Liver (tissue), 9 donors: Measurements from ENCODE around the gene KCNMA1. TPM values are rescaled to one million over a fixed set of nuclear protein-coding genes. Genes with fewer than 3 reads are reported as not detected.

ENCODE experiments used
- DNase-seq: peaks from one replicate; pipeline ENCODE4 v3.0.0-alpha.2; 2017; ENCODE audit warnings: low spot score
- H3K27ac ChIP-seq, 2 donors: one replicate each; pipeline ENCODE4 v1.7.0; 2013; ENCODE audit warnings: inconsistent platforms in 2 of 2, low read length in 2 of 2, control low read depth in 1 of 2, low read depth in 1 of 2, mild to moderate bottlenecking in 1 of 2
- H3K27me3 ChIP-seq, 4 donors: one replicate each; pipeline versions ENCODE4 v1.6.1 to v1.7.0; 2013; ENCODE audit warnings: low read length in 3 of 4, inconsistent platforms in 1 of 4, mild to moderate bottlenecking in 1 of 4, moderate library complexity in 1 of 4; ENCODE audit not compliant: control insufficient read depth in 4 of 4, insufficient read depth in 4 of 4
- H3K36me3 ChIP-seq, 4 donors: one replicate each; pipeline versions ENCODE4 v1.6.1 to v1.7.0; 2013; ENCODE audit warnings: low read length in 3 of 4, mild to moderate bottlenecking in 3 of 4, low read depth in 1 of 4, moderate library complexity in 1 of 4; ENCODE audit not compliant: control insufficient read depth in 4 of 4, insufficient read depth in 3 of 4
- H3K4me1 ChIP-seq, 4 donors: one replicate each; pipeline versions ENCODE4 v1.6.1 to v1.7.0; 2013; ENCODE audit warnings: low read length in 3 of 4, mild to moderate bottlenecking in 3 of 4, moderate library complexity in 1 of 4; ENCODE audit not compliant: control insufficient read depth in 4 of 4, insufficient read depth in 4 of 4
- H3K4me3 ChIP-seq, 3 donors: one replicate each; pipeline versions ENCODE4 v1.6.1 to v1.7.0; 2013; ENCODE audit warnings: low read length in 3 of 3, control low read depth in 1 of 3, low read depth in 1 of 3, mild to moderate bottlenecking in 1 of 3
- H3K9ac ChIP-seq, 2 donors: one replicate each; pipeline ENCODE4 v1.7.0; 2013; ENCODE audit warnings: low read length in 2 of 2, mild to moderate bottlenecking in 2 of 2, moderate library complexity in 2 of 2, control low read depth in 1 of 2, low read depth in 1 of 2
- H3K9me3 ChIP-seq, 4 donors: one replicate each; pipeline versions ENCODE4 v1.6.1 to v1.7.0; 2013; ENCODE audit warnings: low read length in 3 of 4; ENCODE audit not compliant: control insufficient read depth in 4 of 4
- EGR1 ChIP-seq, 2 donors: IDR thresholded peaks; 2 replicates each; pipeline ENCODE4 v1.6.1; 2016 to 2018; ENCODE audit warnings: antibody characterized with exemption in 2 of 2, low read depth in 2 of 2
- FOXA1 ChIP-seq: IDR thresholded peaks from 2 replicates; pipeline ENCODE4 v1.6.1; 2016; ENCODE audit warnings: antibody characterized with exemption
- FOXA2 ChIP-seq: IDR thresholded peaks from 2 replicates; pipeline ENCODE4 v1.6.1; 2016; ENCODE audit warnings: antibody characterized with exemption
- GABPA ChIP-seq, 2 donors: IDR thresholded peaks in 1 of 2; conservative IDR thresholded peaks in 1 of 2; 2 replicates each; pipeline ENCODE4 v1.6.1; 2016; ENCODE audit warnings: antibody characterized with exemption in 2 of 2, mild to moderate bottlenecking in 1 of 2, moderate library complexity in 1 of 2
- HNF4A ChIP-seq, 2 donors: conservative IDR thresholded peaks; 2 replicates each; pipeline ENCODE4 v1.6.1; 2016; ENCODE audit warnings: antibody characterized with exemption in 2 of 2, mild to moderate bottlenecking in 2 of 2
- HNF4G ChIP-seq: IDR thresholded peaks from 2 replicates; pipeline ENCODE4 v1.6.1; 2016; ENCODE audit warnings: antibody characterized with exemption
- JUND ChIP-seq, 2 donors: IDR thresholded peaks; 2 replicates each; pipeline ENCODE4 v1.6.1; 2016; ENCODE audit warnings: antibody characterized with exemption in 2 of 2
- MAX ChIP-seq: IDR thresholded peaks from 2 replicates; pipeline ENCODE4 v1.6.1; 2016; ENCODE audit warnings: antibody characterized with exemption
- NR2F2 ChIP-seq: IDR thresholded peaks from 2 replicates; pipeline ENCODE4 v1.6.1; 2016; ENCODE audit warnings: antibody characterized with exemption
- RAD21 ChIP-seq, 2 donors: IDR thresholded peaks; 2 replicates each; pipeline ENCODE4 v1.6.1; 2016; ENCODE audit warnings: antibody characterized with exemption in 2 of 2, mild to moderate bottlenecking in 2 of 2
- RXRA ChIP-seq, 2 donors: IDR thresholded peaks; 2 replicates each; pipeline ENCODE4 v1.6.1; 2017 to 2018; ENCODE audit warnings: antibody characterized with exemption in 2 of 2, mild to moderate bottlenecking in 1 of 2
- SP1 ChIP-seq: IDR thresholded peaks from 2 replicates; pipeline ENCODE4 v1.6.1; 2018; ENCODE audit warnings: antibody characterized with exemption, mild to moderate bottlenecking
- TAF1 ChIP-seq: conservative IDR thresholded peaks from 2 replicates; pipeline ENCODE4 v1.6.1; 2016; ENCODE audit warnings: antibody characterized with exemption, mild to moderate bottlenecking
- YY1 ChIP-seq: IDR thresholded peaks from 2 replicates; pipeline ENCODE4 v1.6.1; 2016; ENCODE audit warnings: antibody characterized with exemption, mild to moderate bottlenecking
- WGBS: extraction: QIAGEN DNeasy Blood & Tissue Kit; methylation state at CpG from one replicate; pipeline ENCODE4 v1.1.7; 2013; 5-methylcytosine and 5-hydroxymethylcytosine counted together
- polyA plus RNA-seq, 2 donors: library from polyadenylated mRNA; stranded (reverse) in 1 of 2; unstranded in 1 of 2; fragments of 200-250 nt in 1 of 2; fragments of >200 nt in 1 of 2; fragmentation: Nextera tagmentation in 1 of 2; extraction: Ambion mirVana in 1 of 2; gene quantifications; one replicate each; pipeline versions ENCODE4 v1.2.1 to v1.2.3, GENCODE V29; 2013 to 2015
- total RNA-seq, 2 donors: library from RNA; depleted of rRNA; stranded (reverse); fragments of >200 nt; gene quantifications; one replicate each; pipeline ENCODE4 v1.2.3, GENCODE V29; 2014
- TF ChIP-seq, protein P1 (sequence below): IDR thresholded peaks from 2 replicates; pipeline ENCODE4 v1.6.1; 2016; ENCODE audit warnings: antibody characterized with exemption
- donor health status: healthy.
- donor health status: healthy.
- donor health status: healthy.
- donor health status: healthy.
- donor health status: healthy.

The KCNMA1 gene
- total and polyA plus RNA-seq, 4 donors: 2.5 to 9.7 (median 4.7) TPM

- no peaks in the 10 kb centered on the region for H3K36me3 ChIP-seq
- no peak overlapping the region for H3K4me3 ChIP-seq
- peaks cover 3 to 25% (median 12%) of the 10 kb centered on the region in 4 donors for H3K4me1 ChIP-seq
- H3K27ac ChIP-seq: no peak overlapping the region
- no peak for TF ChIP-seq HNF4A (conservative IDR thresholded peaks at IDR 0.05)
- TF ChIP-seq, protein P1, sequence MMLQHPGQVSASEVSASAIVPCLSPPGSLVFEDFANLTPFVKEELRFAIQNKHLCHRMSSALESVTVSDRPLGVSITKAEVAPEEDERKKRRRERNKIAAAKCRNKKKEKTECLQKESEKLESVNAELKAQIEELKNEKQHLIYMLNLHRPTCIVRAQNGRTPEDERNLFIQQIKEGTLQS: no peak
- TF ChIP-seq FOXA2: no peak
- TF ChIP-seq MAX: no peak
- TF ChIP-seq FOXA1: no peak
- no peak for TF ChIP-seq NR2F2
- TF ChIP-seq TAF1: no peak
- TF ChIP-seq HNF4G: no peak
- no peak for DNase-seq
- no peaks in the 10 kb centered on the region for H3K9me3 ChIP-seq
- H3K27me3 ChIP-seq: no peaks in the 10 kb centered on the region
- H3K9ac ChIP-seq: no peak overlapping the region
- 73% methylated on average over 1 of the region's 1 CpG for WGBS
Measured at GRCh38 chr10:77604063-77604462, 33.5 kb downstream of the KCNMA1 start.

GRCh38 chr10:77603534-77603927, 34.1 kb downstream of the KCNMA1 start:
- H3K27ac ChIP-seq: no peak overlapping the region

GRCh38 chr10:77602913-77603533, 34.6 kb downstream of the KCNMA1 start:
- Histone ChIP-seq H3K27ac (no peak overlapping the region), H3K9ac (no peak overlapping the region)

More at GRCh38 chr10:77603534-77603927, 34.1 kb downstream of the KCNMA1 start:
- no peak for DNase-seq
- TF ChIP-seq RXRA (IDR thresholded peaks at IDR 0.05) (peak in 1 of 2 donors; percentile 2), FOXA1 (no peak)
- Histone ChIP-seq H3K27me3 (no peaks in the 10 kb centered on the region), H3K9ac (no peak overlapping the region), H3K4me3 (no peak overlapping the region), H3K36me3 (no peaks in the 10 kb centered on the region), H3K9me3 (no peaks in the 10 kb centered on the region), H3K4me1 (peaks cover 3 to 25% (median 12%) of the 10 kb centered on the region in 4 donors)
- WGBS: 33% methylated on average over 2 of the region's 2 CpGs

GRCh38 chr10:77602231-77602912, 35.2 kb downstream of the KCNMA1 start:
- H3K9ac ChIP-seq: no peak overlapping the region
- TF ChIP-seq FOXA2: no peak
- TF ChIP-seq MAX: no peak
- TF ChIP-seq, protein P1: no peak
- TF ChIP-seq RAD21 (IDR thresholded peaks at IDR 0.05): no peak
- TF ChIP-seq GABPA (IDR thresholded peaks at IDR 0.05 in 1 of 2, conservative IDR thresholded peaks at IDR 0.05 in 1 of 2): no peak
- TF ChIP-seq HNF4A (conservative IDR thresholded peaks at IDR 0.05): no peak
- no peak for TF ChIP-seq YY1
- TF ChIP-seq EGR1 (IDR thresholded peaks at IDR 0.05; ENCODE audit: low read depth in 2 of 2): no peak
- H3K9me3 ChIP-seq: no peaks in the 10 kb centered on the region
- H3K27me3 ChIP-seq: no peaks in the 10 kb centered on the region
- DNase-seq: no peak
- no peaks in the 10 kb centered on the region for H3K36me3 ChIP-seq
- H3K27ac ChIP-seq: no peak overlapping the region
- H3K4me3 ChIP-seq: no peak overlapping the region
- peaks cover 3 to 25% (median 12%) of the 10 kb centered on the region in 4 donors for H3K4me1 ChIP-seq
- WGBS: 83% methylated on average over 8 of the region's 8 CpGs

More at GRCh38 chr10:77602913-77603533, 34.6 kb downstream of the KCNMA1 start:
- H3K4me3 ChIP-seq: no peak overlapping the region
- peaks cover 3 to 25% (median 12%) of the 10 kb centered on the region in 4 donors for H3K4me1 ChIP-seq
- no peaks in the 10 kb centered on the region for H3K27me3 ChIP-seq
- H3K36me3 ChIP-seq: no peaks in the 10 kb centered on the region
- 55% methylated on average over 7 of the region's 7 CpGs for WGBS
- DNase-seq: no peak
- TF ChIP-seq RXRA (IDR thresholded peaks at IDR 0.05) (no peak), SP1 (no peak), HNF4A (conservative IDR thresholded peaks at IDR 0.05) (no peak), RAD21 (IDR thresholded peaks at IDR 0.05) (no peak), EGR1 (IDR thresholded peaks at IDR 0.05; ENCODE audit: low read depth in 2 of 2) (no peak), NR2F2 (no peak), YY1 (no peak), FOXA2 (no peak), GABPA (IDR thresholded peaks at IDR 0.05 in 1 of 2, conservative IDR thresholded peaks at IDR 0.05 in 1 of 2) (no peak), JUND (IDR thresholded peaks at IDR 0.05) (no peak), HNF4G (no peak)
- TF ChIP-seq, protein P1: no peak
- no peaks in the 10 kb centered on the region for H3K9me3 ChIP-seq
